HG03342 (cell line): Measurements from ENCODE around the gene EML1.

ENCODE experiments used
- ATAC-seq: cut with Tn5 transposase; IDR thresholded peaks from one replicate; pipeline ENCODE4 v1.9.1; 2021; ENCODE audit warnings: mild to moderate bottlenecking, moderate library complexity; ENCODE audit not compliant: unreplicated experiment

Gene EML1, protein sequence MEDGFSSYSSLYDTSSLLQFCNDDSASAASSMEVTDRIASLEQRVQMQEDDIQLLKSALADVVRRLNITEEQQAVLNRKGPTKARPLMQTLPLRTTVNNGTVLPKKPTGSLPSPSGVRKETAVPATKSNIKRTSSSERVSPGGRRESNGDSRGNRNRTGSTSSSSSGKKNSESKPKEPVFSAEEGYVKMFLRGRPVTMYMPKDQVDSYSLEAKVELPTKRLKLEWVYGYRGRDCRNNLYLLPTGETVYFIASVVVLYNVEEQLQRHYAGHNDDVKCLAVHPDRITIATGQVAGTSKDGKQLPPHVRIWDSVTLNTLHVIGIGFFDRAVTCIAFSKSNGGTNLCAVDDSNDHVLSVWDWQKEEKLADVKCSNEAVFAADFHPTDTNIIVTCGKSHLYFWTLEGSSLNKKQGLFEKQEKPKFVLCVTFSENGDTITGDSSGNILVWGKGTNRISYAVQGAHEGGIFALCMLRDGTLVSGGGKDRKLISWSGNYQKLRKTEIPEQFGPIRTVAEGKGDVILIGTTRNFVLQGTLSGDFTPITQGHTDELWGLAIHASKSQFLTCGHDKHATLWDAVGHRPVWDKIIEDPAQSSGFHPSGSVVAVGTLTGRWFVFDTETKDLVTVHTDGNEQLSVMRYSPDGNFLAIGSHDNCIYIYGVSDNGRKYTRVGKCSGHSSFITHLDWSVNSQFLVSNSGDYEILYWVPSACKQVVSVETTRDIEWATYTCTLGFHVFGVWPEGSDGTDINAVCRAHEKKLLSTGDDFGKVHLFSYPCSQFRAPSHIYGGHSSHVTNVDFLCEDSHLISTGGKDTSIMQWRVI

GRCh38 chr14:99793213-99794150 is at the start of gene EML1:
Gene EML1 (plus strand): TSS chr14:99793413. CDS start chr14:99793477, 64 bp downstream.
- ATAC-seq, result peak; percentile 85

DNA sequence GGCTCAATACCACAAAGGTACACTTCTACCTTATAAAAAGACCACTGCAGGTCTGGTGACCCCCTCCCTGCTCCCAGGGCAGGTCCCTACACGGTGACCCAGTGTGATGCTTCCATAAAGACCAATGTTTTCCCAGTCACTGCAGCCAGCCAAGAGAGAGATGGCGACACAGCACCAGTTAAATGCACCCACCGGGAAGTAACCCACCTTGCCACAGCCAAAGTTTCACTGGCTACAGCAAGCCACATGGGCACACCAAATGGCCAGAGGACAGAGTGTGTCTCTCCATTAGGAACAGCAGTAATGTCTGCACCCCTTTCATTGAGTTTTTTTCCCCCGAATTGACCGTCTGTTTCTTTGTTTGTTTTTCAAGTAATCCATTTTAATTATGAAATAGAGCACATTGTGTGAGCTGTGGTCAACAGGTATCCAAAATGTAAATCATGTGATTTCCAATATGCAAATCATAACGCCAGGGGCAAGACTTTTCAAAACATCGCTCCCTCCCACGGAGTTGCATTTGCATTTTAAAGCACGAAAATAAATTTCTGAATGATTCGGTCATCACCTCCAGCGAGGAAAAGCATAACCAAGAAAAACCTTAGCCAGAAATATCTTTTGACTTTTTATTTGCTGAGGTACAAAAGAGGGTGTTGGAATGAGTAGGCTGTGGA is 48.9 kb upstream of the EML1 start:
- ATAC-seq, result no peak

DNA sequence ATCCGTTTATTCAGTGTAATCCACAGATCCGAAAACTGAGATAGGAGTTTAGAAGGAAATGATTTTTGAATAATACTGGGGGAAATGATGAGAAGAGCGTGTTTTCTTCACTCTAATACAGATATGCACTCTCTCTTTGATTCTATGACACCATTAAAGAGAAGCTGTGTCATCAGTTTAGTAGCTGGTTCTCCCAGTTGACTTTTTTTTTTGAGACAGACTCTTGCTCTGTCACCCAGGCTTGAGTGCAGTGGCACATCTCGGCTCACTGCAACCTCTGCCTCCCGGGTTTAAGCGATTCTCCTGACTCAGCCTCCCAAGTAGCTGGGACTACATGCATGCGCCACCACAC is 48.4 kb upstream of the EML1 start:
- ATAC-seq, result no peak

GRCh38 chr14:99745307-99745951 is 47.8 kb upstream of the EML1 start:
- no peak for ATAC-seq

DNA sequence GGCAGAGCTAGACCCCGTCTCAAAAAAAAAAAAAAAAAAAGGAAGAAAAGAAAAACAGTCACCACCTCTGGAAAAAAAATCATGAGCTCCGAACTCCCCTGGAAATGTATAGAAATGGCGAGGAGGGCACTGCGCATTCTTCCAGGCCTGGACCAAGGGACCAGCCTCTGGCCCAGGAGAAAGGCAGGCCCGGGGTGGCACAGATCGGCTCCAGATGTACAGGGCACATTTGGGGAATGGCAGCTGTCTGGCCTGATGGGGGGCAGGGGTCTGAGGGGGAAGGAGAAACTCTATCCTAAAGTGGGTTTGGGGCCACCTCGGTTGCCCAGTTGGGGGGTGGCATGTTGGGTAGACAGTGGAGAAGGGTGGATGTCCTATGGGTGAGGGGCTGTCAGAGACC is 46.0 kb upstream of the EML1 start:
- ATAC-seq, result no peak

- no peak for ATAC-seq
These were observed 45.5 kb upstream of the EML1 start for GRCh38 chr14:99747582-99748330.

DNA sequence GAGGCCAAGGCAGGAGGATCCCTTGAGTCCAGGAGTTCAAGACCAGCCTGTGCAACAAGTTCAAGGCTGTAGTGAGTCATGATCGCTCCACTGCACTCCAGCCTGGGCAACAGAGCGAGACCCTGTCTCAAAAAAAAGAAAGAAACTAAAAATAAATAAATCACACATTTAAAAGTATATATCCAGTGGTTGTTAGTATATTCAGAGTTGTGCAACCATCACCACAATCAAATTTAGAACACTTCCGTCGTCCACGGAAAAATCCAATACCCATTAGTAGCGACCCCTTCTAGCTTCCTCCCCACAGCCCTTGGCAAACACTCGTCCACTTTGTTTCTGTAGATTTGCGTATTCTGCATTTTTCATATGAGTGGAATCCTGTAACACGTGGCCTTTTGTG is 44.7 kb upstream of the EML1 start:
- ATAC-seq, result no peak

- no peak for ATAC-seq
These were observed 44.1 kb upstream of the EML1 start for GRCh38 chr14:99749142-99749541.

DNA sequence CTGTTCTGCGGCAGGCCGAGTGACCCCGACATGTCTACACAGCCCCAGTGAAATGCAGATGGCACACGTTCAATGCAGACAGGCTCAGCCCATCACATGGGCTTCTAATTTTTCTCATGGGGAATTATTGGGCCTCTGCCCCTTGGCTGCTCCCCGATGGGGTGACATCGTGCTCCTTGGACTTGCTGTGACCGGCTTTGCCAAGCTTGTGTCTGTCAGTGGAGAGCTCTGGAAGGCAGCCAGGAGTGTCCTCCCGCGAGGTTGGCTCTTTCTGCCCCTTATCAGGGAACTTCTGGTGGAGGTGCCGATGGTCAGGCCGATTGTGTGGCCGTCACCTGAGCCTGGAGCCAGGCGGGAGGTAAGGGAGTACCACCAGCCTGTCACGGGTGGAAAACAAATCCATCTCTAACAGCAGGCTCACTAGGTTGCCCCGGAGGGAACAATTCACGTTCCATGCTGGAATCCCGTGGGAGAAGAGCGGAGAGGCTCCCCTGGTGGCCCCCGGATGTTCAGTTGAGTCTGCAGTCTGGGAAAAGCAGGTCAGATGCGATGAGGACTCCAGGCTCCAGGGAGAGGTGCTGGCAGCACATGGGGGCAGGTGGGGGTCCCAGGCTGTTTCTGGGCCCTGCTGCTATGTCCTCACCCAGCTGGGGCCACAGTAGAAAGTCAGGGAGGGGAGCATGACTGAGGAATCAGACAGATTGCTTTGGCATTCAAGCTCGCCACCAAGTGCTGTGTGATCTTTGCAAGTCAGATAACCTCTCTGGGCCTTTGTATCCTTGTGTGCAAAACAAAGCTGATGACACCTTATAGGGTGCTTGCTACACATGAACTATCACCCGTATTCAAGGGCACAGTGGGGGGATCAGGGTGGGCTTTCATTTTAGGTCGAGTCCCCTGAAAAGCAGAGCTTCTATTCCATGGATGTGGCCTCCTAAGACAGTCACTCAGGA is 43.2 kb upstream of the EML1 start:
- ATAC-seq, result no peak

- ATAC-seq, result no peak
These were observed 42.3 kb upstream of the EML1 start for GRCh38 chr14:99750746-99751450.

GRCh38 chr14:99751539-99752485 is 41.4 kb upstream of the EML1 start:
- ATAC-seq, result no peak

- ATAC-seq, result no peak
These were observed 40.6 kb upstream of the EML1 start for GRCh38 chr14:99752486-99753121.

GRCh38 chr14:99753225-99754140 is 39.7 kb upstream of the EML1 start:
- ATAC-seq, result no peak

GRCh38 chr14:99754141-99755067 is 38.8 kb upstream of the EML1 start:
- ATAC-seq, result no peak
